ENCODE measurements around the gene ADGRL3.

The ADGRL3 gene

GRCh38 chr4:61549336-61549735, 349.2 kb downstream of the ADGRL3 start:
- DNase-seq (ENCODE audit: low read depth) = no peak

- DNase-seq (ENCODE audit: low read depth) = no peak
Measured at GRCh38 chr4:61553557-61554125, 353.5 kb downstream of the ADGRL3 start.

GRCh38 chr4:61555789-61556188, 355.7 kb downstream of the ADGRL3 start:
- peak; percentile 98 for DNase-seq (ENCODE audit: low read depth)

- DNase-seq (ENCODE audit: low read depth) = peak; percentile 55
Measured at GRCh38 chr4:61556277-61556676, 356.2 kb downstream of the ADGRL3 start.

- DNase-seq (ENCODE audit: low read depth) = no peak
Measured at GRCh38 chr4:61559396-61559795, 359.3 kb downstream of the ADGRL3 start.

GRCh38 chr4:61561028-61561427, 360.9 kb downstream of the ADGRL3 start:
- DNase-seq (ENCODE audit: low read depth) = no peak

GRCh38 chr4:61571761-61572559, 371.8 kb downstream of the ADGRL3 start:
- peak; percentile 82 for DNase-seq (ENCODE audit: low read depth)

GRCh38 chr4:61575796-61576195, 375.7 kb downstream of the ADGRL3 start:
- DNase-seq (ENCODE audit: low read depth) = no peak

GRCh38 chr4:61579786-61580185, 379.7 kb downstream of the ADGRL3 start:
- no peak for DNase-seq (ENCODE audit: low read depth)

- DNase-seq (ENCODE audit: low read depth) = peak; percentile 50
Measured at GRCh38 chr4:61580721-61581377, 380.7 kb downstream of the ADGRL3 start.

- peak; percentile 61 for DNase-seq (ENCODE audit: low read depth)
Measured at GRCh38 chr4:61583696-61584095, 383.6 kb downstream of the ADGRL3 start.

- no peak for DNase-seq (ENCODE audit: low read depth)
Measured at GRCh38 chr4:61588621-61589402, 388.7 kb downstream of the ADGRL3 start.

GRCh38 chr4:61590881-61591280, 390.8 kb downstream of the ADGRL3 start:
- no peak for DNase-seq (ENCODE audit: low read depth)

- DNase-seq (ENCODE audit: low read depth) = no peak
Measured at GRCh38 chr4:61596606-61597340, 396.6 kb downstream of the ADGRL3 start.

- no peak for DNase-seq (ENCODE audit: low read depth)
Measured at GRCh38 chr4:61603086-61603485, 403.0 kb downstream of the ADGRL3 start.

GRCh38 chr4:61604054-61604453, 403.9 kb downstream of the ADGRL3 start:
- DNase-seq (ENCODE audit: low read depth) = no peak

- no peak for DNase-seq (ENCODE audit: low read depth)
Measured at GRCh38 chr4:61605984-61606383, 405.9 kb downstream of the ADGRL3 start.

- no peak for DNase-seq (ENCODE audit: low read depth)
Measured at GRCh38 chr4:61614231-61614630, 414.1 kb downstream of the ADGRL3 start.

- no peak for DNase-seq (ENCODE audit: low read depth)
Measured at GRCh38 chr4:61619528-61619927, 419.4 kb downstream of the ADGRL3 start.

GRCh38 chr4:61628282-61628681, 428.2 kb downstream of the ADGRL3 start:
- no peak for DNase-seq (ENCODE audit: low read depth)

- no peak for DNase-seq (ENCODE audit: low read depth)
Measured at GRCh38 chr4:61628727-61629126, 428.6 kb downstream of the ADGRL3 start.

- DNase-seq (ENCODE audit: low read depth) = no peak
Measured at GRCh38 chr4:61630548-61630947, 430.4 kb downstream of the ADGRL3 start.

All from amniotic epithelial cell (primary cell).